ENCODE data around the gene REPS2.
A peak's percentile ranks its signal among the peaks of the same experiment; 100 is the strongest.

Gene REPS2

GRCh38 chrX:17081511-17081910, 135.1 kb downstream of the REPS2 start:
- no peak for DNase-seq (ENCODE audit: low spot score)
- FAIRE-seq = no peak

DNA sequence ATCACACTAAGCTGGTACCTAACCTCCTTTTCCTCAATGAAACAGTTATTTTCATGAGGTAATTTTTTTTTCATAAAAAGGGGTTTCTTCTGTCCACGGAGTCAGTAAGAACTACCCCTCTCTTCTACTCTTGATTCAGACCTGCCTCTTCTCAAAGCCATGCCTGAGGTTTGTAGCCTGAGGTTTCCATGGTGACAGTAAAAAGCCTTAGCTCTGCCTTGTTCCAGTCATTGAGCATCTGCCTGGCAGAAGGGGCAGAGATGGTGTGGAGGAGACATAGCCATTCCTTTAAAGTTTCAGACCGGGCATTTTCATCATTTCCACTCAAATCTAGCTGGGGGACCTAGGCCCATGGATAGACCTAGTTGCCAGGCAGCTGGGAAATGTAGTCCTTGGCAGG, 135.5 kb downstream of the REPS2 start:
- DNase-seq (ENCODE audit: low spot score) = no peak
- no peak for FAIRE-seq

GRCh38 chrX:17082831-17083230, 136.4 kb downstream of the REPS2 start:
- FAIRE-seq (no peak), DNase-seq (ENCODE audit: low spot score) (peak; percentile 14)

GRCh38 chrX:17086317-17086716, 139.9 kb downstream of the REPS2 start:
- DNase-seq (ENCODE audit: low spot score) (no peak), FAIRE-seq (no peak)

- no peak for FAIRE-seq
Observed at GRCh38 chrX:17095161-17095560, 148.7 kb downstream of the REPS2 start.

GRCh38 chrX:17098516-17099247, 152.2 kb downstream of the REPS2 start:
- no peak for FAIRE-seq

More at GRCh38 chrX:17095161-17095560, 148.7 kb downstream of the REPS2 start:
- DNase-seq (ENCODE audit: low spot score) = no peak

DNA sequence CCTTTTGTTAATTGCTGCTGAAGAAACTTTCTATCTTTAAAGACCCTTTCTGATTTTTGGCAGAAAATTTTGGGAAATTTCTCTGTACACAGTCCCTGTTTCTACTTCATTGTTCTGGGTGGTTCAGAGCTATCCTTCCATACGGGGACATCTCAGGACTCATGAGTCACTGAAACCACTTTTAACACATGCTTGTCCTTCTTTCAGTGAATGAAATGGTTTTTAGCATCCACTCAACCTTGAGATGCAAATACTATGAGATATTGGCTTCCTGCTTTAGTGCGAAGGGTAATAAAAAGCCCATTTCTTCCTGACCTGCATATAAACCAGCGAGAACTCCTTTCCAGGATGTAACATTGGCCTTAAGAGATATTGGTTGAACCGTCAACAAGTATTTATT, 158.0 kb downstream of the REPS2 start:
- DNase-seq (ENCODE audit: low spot score) = no peak
- no peak for FAIRE-seq

More at GRCh38 chrX:17098516-17099247, 152.2 kb downstream of the REPS2 start:
- no peak for DNase-seq (ENCODE audit: low spot score)

GRCh38 chrX:17120816-17121215, 174.4 kb downstream of the REPS2 start:
- no peak for FAIRE-seq
- DNase-seq (ENCODE audit: low spot score) = no peak

DNA sequence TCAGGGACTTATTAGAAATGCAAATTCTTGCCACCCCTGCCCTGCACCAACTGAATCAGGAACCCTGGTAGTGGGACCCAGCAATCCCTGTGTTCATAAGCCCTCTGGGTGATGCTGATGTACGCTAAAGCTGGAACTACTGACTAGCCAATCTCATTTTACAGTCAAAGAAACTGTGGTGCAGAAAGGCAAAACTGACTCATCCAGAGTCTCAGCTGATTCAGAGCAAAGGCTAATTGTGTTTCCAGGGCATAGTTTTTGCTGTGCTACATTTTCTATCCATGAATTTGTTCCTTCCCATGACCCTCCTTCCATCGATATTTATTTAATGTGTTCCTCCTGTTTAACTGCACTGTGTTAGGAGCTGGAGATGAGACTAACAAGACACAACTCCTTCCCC, 207.5 kb downstream of the REPS2 start:
- no peak for FAIRE-seq
- DNase-seq (ENCODE audit: low spot score) = no peak

DNA sequence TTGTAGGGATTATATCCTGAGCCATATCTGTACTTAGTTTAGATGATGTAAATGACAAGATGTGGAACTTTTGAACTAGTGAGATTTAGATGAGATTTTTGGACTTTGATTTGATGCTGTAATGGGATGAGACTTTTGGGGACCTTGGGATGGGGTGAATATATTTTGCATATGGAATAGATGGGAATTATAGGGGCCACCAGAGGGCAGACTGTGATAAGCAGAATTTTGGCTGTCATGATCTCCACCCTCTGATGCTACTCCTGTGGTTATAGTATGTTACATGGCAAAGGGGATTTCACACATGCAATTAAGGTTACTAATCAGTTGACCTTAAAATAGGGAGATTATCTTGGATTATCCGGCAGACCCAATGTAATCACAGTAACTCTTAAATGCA, 214.5 kb downstream of the REPS2 start:
- no peak for FAIRE-seq
- DNase-seq (ENCODE audit: low spot score) = no peak

- FAIRE-seq = no peak
- DNase-seq (ENCODE audit: low spot score) = no peak
Observed at GRCh38 chrX:17161991-17162390, 215.5 kb downstream of the REPS2 start.

DNA sequence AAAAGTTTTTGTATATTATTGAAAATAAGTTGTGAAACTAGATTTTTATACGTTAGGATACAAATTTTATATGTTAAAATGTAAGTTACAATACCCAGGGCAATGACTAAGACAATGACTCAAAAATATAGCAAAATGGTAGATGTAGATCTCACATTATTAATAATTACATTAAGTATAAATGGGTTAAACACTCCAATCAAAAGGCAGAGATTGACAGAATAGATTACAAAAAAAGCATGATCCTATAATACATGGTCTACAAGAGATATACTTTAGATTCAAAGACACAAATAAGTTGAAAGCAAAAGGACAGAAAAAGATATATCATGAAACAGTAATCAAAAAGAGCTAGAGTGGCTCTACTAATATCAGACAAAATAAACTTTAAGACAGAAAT, 217.6 kb downstream of the REPS2 start:
- no peak for DNase-seq (ENCODE audit: low spot score)
- no peak for FAIRE-seq

DNA sequence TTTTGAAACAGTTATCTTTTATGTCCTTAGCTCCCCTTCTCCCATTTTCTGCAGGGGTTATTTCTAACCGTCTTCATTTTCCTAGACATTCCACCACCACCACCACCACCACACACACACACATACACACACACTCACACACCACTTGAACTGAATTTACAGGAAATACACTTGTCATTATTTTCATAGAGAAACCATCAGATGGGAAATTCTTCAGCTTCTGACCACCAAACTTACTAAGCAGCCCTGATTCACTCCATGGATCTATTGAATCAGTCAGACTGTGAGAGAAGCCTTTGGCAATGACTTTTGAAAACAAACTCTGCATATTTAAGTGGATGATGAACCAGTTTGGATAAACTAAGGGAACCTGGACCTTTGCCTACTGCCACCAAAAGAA, 218.5 kb downstream of the REPS2 start:
- DNase-seq (ENCODE audit: low spot score) = no peak
- no peak for FAIRE-seq

DNA sequence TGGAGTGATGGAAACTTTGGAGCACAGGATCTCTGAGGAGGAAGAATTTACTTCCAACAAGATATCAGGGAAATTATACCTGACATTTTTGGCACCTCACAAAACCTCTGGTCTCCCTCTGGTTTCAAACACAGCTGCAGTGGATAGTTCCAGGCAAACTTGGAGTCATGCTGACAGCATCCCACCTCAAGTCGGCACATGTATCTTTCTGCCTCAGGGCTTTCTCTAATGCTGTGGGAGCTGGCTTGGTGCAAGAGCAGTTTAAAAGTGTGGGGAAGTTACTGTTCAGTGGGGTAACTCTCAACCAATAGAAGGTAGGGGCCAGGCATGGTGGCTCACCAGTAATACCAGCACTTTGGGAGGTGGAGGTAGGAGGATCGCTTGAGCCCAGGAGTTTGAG, 221.5 kb downstream of the REPS2 start:
- no peak for DNase-seq (ENCODE audit: low spot score)

DNA sequence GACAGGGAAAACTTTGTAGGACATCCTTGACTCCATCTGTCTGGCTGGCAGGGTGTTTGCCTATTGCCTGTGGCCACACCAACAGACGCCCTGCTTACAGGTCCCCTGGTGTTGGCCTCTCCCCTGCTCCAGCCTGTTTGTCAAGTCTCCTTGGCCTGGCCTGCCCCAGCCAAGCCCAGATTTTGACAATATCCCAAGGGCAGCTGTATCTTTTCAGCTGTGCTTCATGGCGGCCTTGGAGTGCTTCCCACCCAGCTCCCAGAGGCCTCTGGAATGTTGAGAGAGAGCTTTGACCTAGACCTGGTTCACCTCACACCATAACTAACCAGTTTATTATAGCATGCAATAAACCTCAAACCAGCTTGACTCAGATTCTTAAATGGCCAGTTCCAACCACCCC, 224.5 kb downstream of the REPS2 start:
- DNase-seq (ENCODE audit: low spot score) (no peak), FAIRE-seq (no peak)

More for the DNA sequence above, 221.5 kb downstream of the REPS2 start:
- no peak for FAIRE-seq

- DNase-seq (ENCODE audit: low spot score) (no peak), FAIRE-seq (no peak)
Observed at GRCh38 chrX:17174671-17175070, 228.2 kb downstream of the REPS2 start.

- DNase-seq (ENCODE audit: low spot score) = no peak
- no peak for FAIRE-seq
Observed at GRCh38 chrX:17182317-17182716, 235.9 kb downstream of the REPS2 start.

- FAIRE-seq (no peak), DNase-seq (ENCODE audit: low spot score) (no peak)
Observed at GRCh38 chrX:17183566-17183965, 237.1 kb downstream of the REPS2 start.

DNA sequence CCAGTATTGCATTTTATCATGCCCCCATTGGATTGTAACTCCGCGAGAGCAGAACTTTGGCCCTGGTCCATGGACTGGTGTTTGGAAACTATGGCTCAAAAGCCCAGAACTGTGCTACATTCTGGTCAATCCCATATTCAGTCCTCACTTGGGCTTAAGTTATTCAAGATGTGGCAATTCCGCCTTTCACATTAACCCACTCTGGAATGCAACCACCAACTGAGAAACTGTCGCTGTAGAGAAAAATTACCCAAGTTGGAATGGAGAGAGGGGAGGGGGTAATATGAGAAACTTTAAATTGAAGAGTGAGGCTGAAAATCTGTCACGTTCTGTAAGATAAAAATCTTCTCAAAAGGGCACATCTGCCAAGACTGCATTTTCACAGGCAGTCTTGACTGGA, 239.0 kb downstream of the REPS2 start:
- DNase-seq (ENCODE audit: low spot score) (no peak), FAIRE-seq (no peak)

DNA sequence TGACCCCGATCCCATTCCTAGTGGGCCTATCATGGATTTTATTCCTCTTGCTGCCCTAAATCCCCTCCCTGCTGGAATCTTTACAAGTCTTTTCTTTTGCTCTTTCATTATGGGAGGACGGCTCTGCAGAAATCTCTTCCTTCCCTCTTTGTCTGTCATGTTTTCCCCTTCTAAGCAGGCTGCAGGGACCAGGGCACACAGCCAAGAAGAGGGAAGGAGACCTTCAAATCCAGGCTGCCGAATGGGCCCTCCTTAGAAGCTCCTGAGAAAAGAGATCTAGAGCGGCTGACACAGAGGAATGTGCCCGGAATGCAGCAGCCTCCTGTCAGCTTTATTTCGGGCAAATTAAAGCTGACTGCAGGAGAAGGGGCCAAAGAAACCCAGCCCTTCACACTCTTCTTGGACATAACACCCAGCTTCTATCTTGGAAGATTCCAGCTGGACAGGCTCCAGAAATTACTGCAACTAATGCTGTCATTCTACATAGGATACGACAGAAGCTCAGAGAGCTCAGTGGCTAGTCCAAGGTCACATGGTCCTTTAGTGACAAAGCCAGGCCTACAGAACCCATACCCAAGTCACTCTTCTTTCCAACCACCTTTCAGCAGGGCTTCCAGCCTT, 240.8 kb downstream of the REPS2 start:
- no peak for DNase-seq (ENCODE audit: low spot score)
- no peak for FAIRE-seq

- DNase-seq (ENCODE audit: low spot score) = no peak
Observed at GRCh38 chrX:17192106-17192505, 245.6 kb downstream of the REPS2 start.

More at GRCh38 chrX:17192106-17192505, 245.6 kb downstream of the REPS2 start:
- no peak for FAIRE-seq
